MM.1S (cell line): ENCODE measurements around the gene NTN4.

Source experiments
- CTCF ChIP-seq: fragments of 300-600 bp; sonication (generic); IDR thresholded peaks from 2 replicates; pipeline ENCODE4 v1.5.1; 2016; ENCODE audit warnings: antibody characterized with exemption, low read length, mixed read lengths
- EZH2 ChIP-seq: fragments of 300-600 bp; sonication (generic); optimal IDR thresholded peaks from 2 replicates; pipeline ENCODE3; 2017; ENCODE audit warnings: low read depth, mild to moderate bottlenecking, antibody characterized with exemption, low read length, mixed read lengths
- EZH2phosphoT487 ChIP-seq: fragments of 300-600 bp; sonication (generic); IDR thresholded peaks from 2 replicates; pipeline ENCODE4 v1.6.1; 2018; ENCODE audit warnings: antibody characterized with exemption, low read length

- TF ChIP-seq CTCF (no peak), EZH2 (no peak), EZH2phosphoT487 (no peak)
These were observed 78.3 kb downstream of the NTN4 start for GRCh38 chr12:95712269-95712668.
